K562 (cell line): Measurements from ENCODE around the gene CNTN5. TPM values are rescaled to one million over a fixed set of nuclear protein-coding genes. Genes with fewer than 3 reads are reported as not detected.

ENCODE experiments used
- CREB5 ChIP-seq: fragments of 250-450 bp; sonication (Bioruptor Pico); IDR thresholded peaks from 2 replicates; pipeline ENCODE4 v1.5.0; 2020; ENCODE audit warnings: mild to moderate bottlenecking
- JUNB ChIP-seq: fragments of 450-650 bp; formaldehyde crosslinking; conservative IDR thresholded peaks from 2 replicates; pipeline ENCODE4 v1.4.0; 2020; ENCODE audit warnings: mild to moderate bottlenecking
- KLF1 ChIP-seq: fragments of 450-650 bp; IDR thresholded peaks from 2 replicates; pipeline ENCODE4 v1.6.1; 2016; ENCODE audit warnings: missing genetic modification characterization, missing compliant biosample characterization
- ZNF165 ChIP-seq: fragments of 250-450 bp; sonication (Bioruptor Pico); IDR thresholded peaks from 2 replicates; pipeline ENCODE4 v1.4.0; 2020; ENCODE audit warnings: borderline replicate concordance
- polyA plus RNA-seq, 8 experiments: library from polyadenylated mRNA; depleted of rRNA in 4 of 8; stranded (reverse) in 5 of 8; unstranded in 3 of 8; fragments of >200 nt; fragmentation: Nextera tagmentation in 2 of 8; fragmentation: Illumina TruSeq in 1 of 8; extraction: Ambion mirVana in 2 of 8; extraction: Trizol in 1 of 8; gene quantifications; 2 replicates each; pipeline versions ENCODE4 v1.2.1 to v1.2.3, GENCODE V29; 2011 to 2014; ENCODE audit warnings: inconsistent platforms in 1 of 8, missing spikeins in 1 of 8
- total RNA-seq, 7 experiments: library from RNA; depleted of rRNA in 6 of 7; stranded (reverse); fragments of >200 nt in 6 of 7; fragmentation: Illumina TruSeq in 2 of 7; extraction: Trizol in 2 of 7; gene quantifications; 2 replicates each; pipeline versions ENCODE4 v1.2.1 to v1.2.3, GENCODE V29; 2011 to 2021; ENCODE audit warnings: low replicate concordance in 1 of 7
- TF ChIP-seq, protein P1 (sequence below): fragments of 250-450 bp; sonication (Bioruptor Pico); IDR thresholded peaks from 2 replicates; pipeline ENCODE4 v1.5.0; 2021
- TF ChIP-seq, protein P2 (sequence below): fragments of 200-400 bp; formaldehyde crosslinking; IDR thresholded peaks from 2 replicates; pipeline ENCODE4 v1.6.1; 2017; ENCODE audit warnings: mild to moderate bottlenecking, low read depth, low read length, moderate library complexity
- TF ChIP-seq, protein P3 (sequence below): fragments of 250-450 bp; sonication (Bioruptor Pico); IDR thresholded peaks from 2 replicates; pipeline ENCODE4 v1.4.0; 2020

Gene CNTN5
- total and polyA plus RNA-seq, 9 of the 15 experiments (the other 6 are each of a cell fraction or from before 2014, with no cell fraction given): 0.03 TPM; not detected in 8

- TF ChIP-seq, protein P1, sequence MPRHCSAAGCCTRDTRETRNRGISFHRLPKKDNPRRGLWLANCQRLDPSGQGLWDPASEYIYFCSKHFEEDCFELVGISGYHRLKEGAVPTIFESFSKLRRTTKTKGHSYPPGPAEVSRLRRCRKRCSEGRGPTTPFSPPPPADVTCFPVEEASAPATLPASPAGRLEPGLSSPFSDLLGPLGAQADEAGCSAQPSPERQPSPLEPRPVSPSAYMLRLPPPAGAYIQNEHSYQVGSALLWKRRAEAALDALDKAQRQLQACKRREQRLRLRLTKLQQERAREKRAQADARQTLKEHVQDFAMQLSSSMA (CRISPR knock-in tag): no peak
- TF ChIP-seq, protein P2, sequence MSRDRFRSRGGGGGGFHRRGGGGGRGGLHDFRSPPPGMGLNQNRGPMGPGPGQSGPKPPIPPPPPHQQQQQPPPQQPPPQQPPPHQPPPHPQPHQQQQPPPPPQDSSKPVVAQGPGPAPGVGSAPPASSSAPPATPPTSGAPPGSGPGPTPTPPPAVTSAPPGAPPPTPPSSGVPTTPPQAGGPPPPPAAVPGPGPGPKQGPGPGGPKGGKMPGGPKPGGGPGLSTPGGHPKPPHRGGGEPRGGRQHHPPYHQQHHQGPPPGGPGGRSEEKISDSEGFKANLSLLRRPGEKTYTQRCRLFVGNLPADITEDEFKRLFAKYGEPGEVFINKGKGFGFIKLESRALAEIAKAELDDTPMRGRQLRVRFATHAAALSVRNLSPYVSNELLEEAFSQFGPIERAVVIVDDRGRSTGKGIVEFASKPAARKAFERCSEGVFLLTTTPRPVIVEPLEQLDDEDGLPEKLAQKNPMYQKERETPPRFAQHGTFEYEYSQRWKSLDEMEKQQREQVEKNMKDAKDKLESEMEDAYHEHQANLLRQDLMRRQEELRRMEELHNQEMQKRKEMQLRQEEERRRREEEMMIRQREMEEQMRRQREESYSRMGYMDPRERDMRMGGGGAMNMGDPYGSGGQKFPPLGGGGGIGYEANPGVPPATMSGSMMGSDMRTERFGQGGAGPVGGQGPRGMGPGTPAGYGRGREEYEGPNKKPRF: no peak
- no peak for TF ChIP-seq KLF1
- no peak for TF ChIP-seq JUNB (CRISPR knock-in tag)
- no peak for TF ChIP-seq CREB5
- TF ChIP-seq, protein P3, sequence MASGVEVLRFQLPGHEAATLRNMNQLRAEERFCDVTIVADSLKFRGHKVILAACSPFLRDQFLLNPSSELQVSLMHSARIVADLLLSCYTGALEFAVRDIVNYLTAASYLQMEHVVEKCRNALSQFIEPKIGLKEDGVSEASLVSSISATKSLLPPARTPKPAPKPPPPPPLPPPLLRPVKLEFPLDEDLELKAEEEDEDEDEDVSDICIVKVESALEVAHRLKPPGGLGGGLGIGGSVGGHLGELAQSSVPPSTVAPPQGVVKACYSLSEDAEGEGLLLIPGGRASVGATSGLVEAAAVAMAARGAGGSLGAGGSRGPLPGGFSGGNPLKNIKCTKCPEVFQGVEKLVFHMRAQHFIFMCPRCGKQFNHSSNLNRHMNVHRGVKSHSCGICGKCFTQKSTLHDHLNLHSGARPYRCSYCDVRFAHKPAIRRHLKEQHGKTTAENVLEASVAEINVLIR: no peak
- no peak for TF ChIP-seq ZNF165 (CRISPR knock-in tag)
Observed at GRCh38 chr11:100205926-100206325, 1185.2 kb downstream of the CNTN5 start (continued).
